Mesodermal cell (in vitro differentiated cells): ENCODE measurements around the gene NUDT8.

Source experiments
- H3K27ac ChIP-seq: 2 replicates; pipeline ENCODE4 v1.7.0; 2013; ENCODE audit warnings: mild to moderate bottlenecking, low read depth, low read length, moderate library complexity; ENCODE audit not compliant: severe bottlenecking
- H3K36me3 ChIP-seq: 2 replicates; pipeline ENCODE4 v1.7.1; 2013; ENCODE audit warnings: mild to moderate bottlenecking, low read length, moderate library complexity; ENCODE audit not compliant: control insufficient read depth, insufficient read depth
- H3K4me1 ChIP-seq: one replicate; pipeline ENCODE4 v1.7.1; 2013; ENCODE audit warnings: mild to moderate bottlenecking, low read length; ENCODE audit not compliant: insufficient read depth, control insufficient read depth, poor library complexity, severe bottlenecking
- H3K4me3 ChIP-seq: 2 replicates; pipeline ENCODE4 v1.7.0; 2013; ENCODE audit warnings: low read length, control low read depth, mild to moderate bottlenecking; ENCODE audit not compliant: insufficient read depth, poor library complexity, severe bottlenecking; ENCODE audit errors: extremely low read depth
- H3K9me3 ChIP-seq: 2 replicates; pipeline ENCODE4 v1.7.1; 2013; ENCODE audit warnings: mild to moderate bottlenecking, low read length, moderate library complexity; ENCODE audit not compliant: control insufficient read depth
- WGBS, 2 experiments: methylation state at CpG; one replicate each; pipeline ENCODE4 v1.1.5; 2013; ENCODE audit warnings: missing lambda C conversion rate in 2 of 2; ENCODE audit not compliant: insufficient coverage in 2 of 2; 5-methylcytosine and 5-hydroxymethylcytosine counted together

The NUDT8 gene

GRCh38 chr11:67647471-67647870 lies 17.7 kb upstream of the NUDT8 start:
- Histone ChIP-seq H3K4me1 (no peaks in the 10 kb centered on the region), H3K36me3 (no peaks in the 10 kb centered on the region), H3K4me3 (no peak overlapping the region), H3K27ac (no peak overlapping the region), H3K9me3 (no peaks in the 10 kb centered on the region)
- WGBS, 2 experiments = 89 to 93% methylated on average over 11 to 13 of the region's 15 CpGs

- no peaks in the 10 kb centered on the region for H3K36me3 ChIP-seq
- H3K27ac ChIP-seq = no peak overlapping the region
- 84 to 90% methylated on average over 18 of the region's 24 CpGs for WGBS, 2 experiments
- no peaks in the 10 kb centered on the region for H3K9me3 ChIP-seq
- no peak overlapping the region for H3K4me3 ChIP-seq
- no peaks in the 10 kb centered on the region for H3K4me1 ChIP-seq
Observed at GRCh38 chr11:67646535-67647336, 17.0 kb upstream of the NUDT8 start.

- 85 to 92% methylated on average over 14 to 22 of the region's 24 CpGs for WGBS, 2 experiments
- Histone ChIP-seq H3K36me3 (no peaks in the 10 kb centered on the region), H3K4me1 (no peaks in the 10 kb centered on the region), H3K4me3 (no peak overlapping the region), H3K27ac (no peak overlapping the region), H3K9me3 (no peaks in the 10 kb centered on the region)
Observed at GRCh38 chr11:67645521-67646461, 16.1 kb upstream of the NUDT8 start.

GRCh38 chr11:67644472-67645418 lies 15.0 kb upstream of the NUDT8 start:
- 95% methylated on average over 17 to 18 of the region's 22 CpGs for WGBS, 2 experiments
- Histone ChIP-seq H3K4me1 (no peaks in the 10 kb centered on the region), H3K27ac (no peak overlapping the region), H3K36me3 (no peaks in the 10 kb centered on the region), H3K9me3 (no peaks in the 10 kb centered on the region), H3K4me3 (no peak overlapping the region)

- no peak overlapping the region for H3K27ac ChIP-seq
- WGBS, 2 experiments = 81 to 82% methylated on average over 4 to 5 of the region's 5 CpGs
- H3K4me3 ChIP-seq = no peak overlapping the region
Observed at GRCh38 chr11:67644042-67644441, 14.3 kb upstream of the NUDT8 start.

GRCh38 chr11:67642173-67643120 lies 12.7 kb upstream of the NUDT8 start:
- Histone ChIP-seq H3K9me3 (no peaks in the 10 kb centered on the region), H3K36me3 (no peaks in the 10 kb centered on the region), H3K4me3 (no peak overlapping the region), H3K4me1 (no peaks in the 10 kb centered on the region), H3K27ac (no peak overlapping the region)
- WGBS, 2 experiments = 90 to 92% methylated on average over 14 of the region's 15 CpGs

More at GRCh38 chr11:67644042-67644441, 14.3 kb upstream of the NUDT8 start:
- Histone ChIP-seq H3K36me3 (no peaks in the 10 kb centered on the region), H3K4me1 (no peaks in the 10 kb centered on the region), H3K9me3 (no peaks in the 10 kb centered on the region)

- Histone ChIP-seq H3K9me3 (no peaks in the 10 kb centered on the region), H3K4me1 (no peaks in the 10 kb centered on the region), H3K4me3 (no peak overlapping the region), H3K36me3 (no peaks in the 10 kb centered on the region), H3K27ac (no peak overlapping the region)
- WGBS, 2 experiments = 92 to 94% methylated on average over 19 to 26 of the region's 28 CpGs
Observed at GRCh38 chr11:67641338-67642172, 11.8 kb upstream of the NUDT8 start.

- H3K27ac ChIP-seq = no peak overlapping the region
- no peaks in the 10 kb centered on the region for H3K9me3 ChIP-seq
- H3K4me3 ChIP-seq = no peak overlapping the region
- WGBS, 2 experiments = 78% methylated on average over 6 to 9 of the region's 12 CpGs
- no peaks in the 10 kb centered on the region for H3K4me1 ChIP-seq
- no peaks in the 10 kb centered on the region for H3K36me3 ChIP-seq
Observed at GRCh38 chr11:67640758-67641337, 11.1 kb upstream of the NUDT8 start.
